GM12801 (cell line): ENCODE results near the gene PLEKHG2.

Source experiments
- CTCF ChIP-seq: IDR thresholded peaks from one replicate; pipeline ENCODE4 v1.5.1; 2011; ENCODE audit warnings: control low read depth; ENCODE audit not compliant: insufficient read length; ENCODE audit errors: extremely low read depth

PLEKHG2 gene

GRCh38 chr19:39372047-39372802 is 40.2 kb upstream of the PLEKHG2 start:
- TF ChIP-seq CTCF: no peak

DNA sequence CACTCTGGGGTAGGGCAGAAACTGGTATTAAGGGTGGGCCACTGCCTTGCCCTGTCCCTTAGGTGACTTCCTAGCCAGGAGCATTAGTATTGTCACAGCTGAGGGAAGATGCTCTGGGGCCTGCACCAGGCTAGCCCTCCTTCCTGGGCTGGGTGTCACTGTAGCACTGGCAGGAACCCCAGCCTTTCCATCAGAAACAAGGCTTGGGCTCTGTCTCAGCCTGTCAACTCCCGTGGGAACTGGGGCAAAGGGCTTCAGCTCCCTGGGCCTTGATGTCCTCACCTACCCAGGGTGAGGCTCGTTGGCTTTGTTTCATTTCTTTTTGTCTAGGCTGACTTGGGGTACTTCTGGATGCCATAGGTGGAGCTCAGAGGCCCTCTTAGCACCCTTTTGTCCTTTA is 39.5 kb upstream of the PLEKHG2 start:
- no peak for TF ChIP-seq CTCF

- TF ChIP-seq CTCF: no peak
Measured at GRCh38 chr19:39375929-39376328, 36.5 kb upstream of the PLEKHG2 start.

GRCh38 chr19:39377373-39378362 is 34.8 kb upstream of the PLEKHG2 start:
- TF ChIP-seq CTCF: no peak

- no peak for TF ChIP-seq CTCF
Measured at GRCh38 chr19:39379865-39380396, 32.5 kb upstream of the PLEKHG2 start.

- no peak for TF ChIP-seq CTCF
Measured at GRCh38 chr19:39380521-39381502, 31.7 kb upstream of the PLEKHG2 start.
